Mucosa of descending colon (tissue), 3 donors: ENCODE results near the gene MSMP. TPM values are rescaled to one million over a fixed set of nuclear protein-coding genes. Genes with fewer than 3 reads are reported as not detected.

Source experiments
- ATAC-seq: fragments of 200-7000 bp; cut with Tn5 transposase; one replicate; pipeline ENCODE4 v1.9.1; 2020; ENCODE audit warnings: mild to moderate bottlenecking, moderate library complexity
- DNase-seq, 3 donors: peaks; one replicate each; pipeline ENCODE4 v3.0.0-alpha.2; 2020
- H3K36me3 ChIP-seq: fragments of 200-600 bp; one replicate; pipeline ENCODE4 v1.8.0; 2021; ENCODE audit warnings: low read depth, mild to moderate bottlenecking
- H3K4me1 ChIP-seq: fragments of 200-600 bp; one replicate; pipeline ENCODE4 v1.8.0; 2021; ENCODE audit warnings: low read depth, mild to moderate bottlenecking
- H3K4me3 ChIP-seq: fragments of 200-600 bp; one replicate; pipeline ENCODE4 v1.8.0; 2021; ENCODE audit warnings: mild to moderate bottlenecking
- H3K9me3 ChIP-seq: fragments of 200-600 bp; one replicate; pipeline ENCODE4 v1.8.0; 2021; ENCODE audit warnings: mild to moderate bottlenecking
- CTCF ChIP-seq: fragments of 200-600 bp; IDR thresholded peaks from one replicate; pipeline ENCODE4 v1.8.0; 2022; ENCODE audit warnings: antibody characterized with exemption, mild to moderate bottlenecking
- intact Hi-C, 2 donors: fragments of 100-400 bp; cut with DNase I in 1 of 2; cut with micrococcal nuclease in 1 of 2; formaldehyde crosslinking; loops; one replicate each; pipeline versions ENCODE4 v1.11.0 to v1.11.1; 2022; cut with DNase I, micrococcal nuclease
- total RNA-seq, 3 donors: library from RNA; stranded (reverse); fragmentation: NEBNext Ultra II Directional in 2 of 3; extraction: Animal tissue kit (Norgen Biotek cat#: 25700) in 2 of 3; gene quantifications; one replicate each; pipeline versions ENCODE4 v1.2.1 to v1.2.4, GENCODE V29; 2021 to 2023
- donor health status: DM: no; HTN: no; CAD: no; lungs with moderate emphysema.
- donor health status: DM: no; HTN: no; CAD: no.
- donor health status: DM: no; HTN: yes; CAD: no.

MSMP gene
- total RNA-seq, 3 donors from 2014 or later: 0.48 TPM; not detected in 2

GRCh38 chr9:35756275-35757225 lies 2.5 kb upstream of the MSMP start:
- no peaks in the 10 kb centered on the region for H3K9me3 ChIP-seq
- intact Hi-C loops: no loop called here
- peak; percentile 76 for TF ChIP-seq CTCF
- peaks cover 19% of the 10 kb centered on the region for H3K4me1 ChIP-seq
- ATAC-seq (peak; percentile 87), DNase-seq (peak; percentile 84 to 91 (median 87))
- H3K4me3 ChIP-seq: peak overlapping the region; percentile 22
- no peaks in the 10 kb centered on the region for H3K36me3 ChIP-seq

- Histone ChIP-seq H3K4me3 (no peak overlapping the region), H3K4me1 (peaks cover 27% of the 10 kb centered on the region), H3K36me3 (no peaks in the 10 kb centered on the region), H3K9me3 (no peaks in the 10 kb centered on the region)
- no peak for TF ChIP-seq CTCF
- intact Hi-C loops: no loop called here
- DNase-seq (no peak), ATAC-seq (no peak)
Observed at GRCh38 chr9:35755071-35755470, 995 bp upstream of the MSMP start.

- Histone ChIP-seq H3K36me3 (no peaks in the 10 kb centered on the region), H3K4me1 (peaks cover 28% of the 10 kb centered on the region), H3K9me3 (no peaks in the 10 kb centered on the region), H3K4me3 (no peak overlapping the region)
- TF ChIP-seq CTCF: no peak
- intact Hi-C loops: no loop called here
- DNase-seq (no peak), ATAC-seq (no peak)
Observed at GRCh38 chr9:35753466-35753865, 610 bp downstream of the MSMP start.

- intact Hi-C loops: no loop called here
Observed at GRCh38 chr9:35750256-35750531, 3.9 kb downstream of the MSMP start.

GRCh38 chr9:35749515-35750255 lies 4.4 kb downstream of the MSMP start:
- TF ChIP-seq CTCF: no peak
- ATAC-seq: peak; percentile 65
- peaks cover 33% of the 10 kb centered on the region for H3K4me1 ChIP-seq
- intact Hi-C loops: no loop called here
- peak overlapping the region; percentile 74 for H3K4me3 ChIP-seq
- DNase-seq: peak; percentile 79 to 85 (median 81)
- no peaks in the 10 kb centered on the region for H3K36me3 ChIP-seq
- H3K9me3 ChIP-seq: no peaks in the 10 kb centered on the region

More at GRCh38 chr9:35750256-35750531, 3.9 kb downstream of the MSMP start:
- H3K9me3 ChIP-seq: no peaks in the 10 kb centered on the region
- no peak for ATAC-seq
- H3K4me3 ChIP-seq: no peak overlapping the region
- H3K4me1 ChIP-seq: peaks cover 33% of the 10 kb centered on the region
- no peaks in the 10 kb centered on the region for H3K36me3 ChIP-seq
- DNase-seq: no peak
- no peak for TF ChIP-seq CTCF
